ENCODE measurements around the gene PTAR1.
A peak's percentile ranks its signal among the peaks of the same experiment; 100 is the strongest.

PTAR1 gene

DNA sequence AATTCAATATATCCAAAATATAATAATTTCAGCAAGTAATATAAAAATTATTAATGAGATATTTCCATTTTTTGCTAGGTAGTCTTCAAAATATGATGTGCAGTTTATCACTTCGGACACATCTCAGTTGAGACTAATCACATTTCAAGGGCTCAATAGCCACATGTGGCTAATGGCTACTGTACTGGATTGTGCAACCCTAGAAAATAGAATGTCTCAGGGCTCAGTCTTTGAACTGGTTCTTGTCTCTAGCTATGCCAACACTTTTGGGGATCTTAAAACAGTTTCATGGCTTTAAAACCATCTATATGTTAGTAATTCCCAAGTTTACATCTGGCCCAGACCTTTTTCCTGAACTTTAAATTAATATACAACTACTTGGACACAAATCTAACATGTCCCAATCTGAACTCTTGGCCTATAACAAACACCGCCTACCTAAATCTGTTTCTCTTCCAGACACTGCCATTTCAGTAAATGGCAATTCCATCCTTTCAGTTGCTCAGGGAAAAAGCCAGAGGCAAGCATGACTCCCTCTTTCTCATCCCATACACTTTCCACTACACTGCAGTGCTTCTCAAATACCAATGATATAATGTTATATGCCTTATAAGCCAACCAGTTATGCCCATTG, 18.8 kb downstream of the PTAR1 start:
- Histone ChIP-seq H3K36me3 (ENCODE audit: control insufficient read depth, insufficient read depth, low read length) (no peaks in the 10 kb centered on the region), H3K79me1 (ENCODE audit: low read length) (peaks cover 9% of the 10 kb centered on the region), H2BK5ac (ENCODE audit: low read length) (no peak overlapping the region), H3K9ac (ENCODE audit: low read length) (no peak overlapping the region), H3K4me3 (ENCODE audit: low read length) (no peak overlapping the region), H3K4me1 (ENCODE audit: control insufficient read depth, low read depth, low read length) (peaks cover 2% of the 10 kb centered on the region), H3K79me2 (ENCODE audit: control insufficient read depth, insufficient read depth, low read length) (peaks cover 7% of the 10 kb centered on the region), H3K56ac (ENCODE audit: low read length) (no peak overlapping the region), H3K27me3 (ENCODE audit: insufficient read depth, low read length, poor library complexity) (no peaks in the 10 kb centered on the region), H3K23ac (ENCODE audit: low read length) (no peak overlapping the region), H3K27ac (ENCODE audit: low read depth, low read length) (no peak overlapping the region), H3K4ac (ENCODE audit: low read depth, low read length) (no peak overlapping the region), H2BK15ac (replicated peaks; ENCODE audit: low read depth) (no peak overlapping the region), H4K8ac (ENCODE audit: low read depth, low read length) (no peak overlapping the region), H2BK120ac (ENCODE audit: low read depth, low read length) (no peak overlapping the region), H4K5ac (ENCODE audit: low read length) (no peak overlapping the region), H3K18ac (ENCODE audit: low read length) (no peak overlapping the region), H2AK5ac (ENCODE audit: low read length) (no peak overlapping the region), H3K4me2 (ENCODE audit: low read length) (no peak overlapping the region)
- no CpG with 5 or more reads among the region's 2 CpGs for WGBS (ENCODE audit: extremely low coverage, insufficient coverage, low lambda C conversion rate)
- DNase-seq = no peak

DNA sequence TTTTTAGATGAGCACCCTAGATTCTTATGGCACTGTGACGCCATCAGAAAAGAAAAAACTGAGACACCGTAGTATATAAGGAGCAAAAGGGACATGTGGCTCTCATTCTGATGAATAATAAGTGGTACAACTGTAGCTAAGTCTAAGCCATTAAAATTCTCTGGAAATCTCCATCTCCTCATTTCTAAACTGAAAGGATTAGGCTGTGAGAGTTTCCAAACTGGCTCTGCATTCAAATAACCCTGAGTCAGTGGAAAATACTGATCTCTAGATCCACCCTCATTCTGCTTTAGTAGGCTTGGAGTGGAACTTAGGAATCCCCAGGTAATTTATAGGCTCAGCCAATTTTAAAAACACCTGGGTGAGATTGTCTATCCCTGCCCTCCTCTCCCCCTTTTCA, 28.5 kb downstream of the PTAR1 start:
- no peaks in the 10 kb centered on the region for H3K79me1 ChIP-seq (ENCODE audit: low read length)
- H2AK5ac ChIP-seq (ENCODE audit: low read length) = no peak overlapping the region

DNA sequence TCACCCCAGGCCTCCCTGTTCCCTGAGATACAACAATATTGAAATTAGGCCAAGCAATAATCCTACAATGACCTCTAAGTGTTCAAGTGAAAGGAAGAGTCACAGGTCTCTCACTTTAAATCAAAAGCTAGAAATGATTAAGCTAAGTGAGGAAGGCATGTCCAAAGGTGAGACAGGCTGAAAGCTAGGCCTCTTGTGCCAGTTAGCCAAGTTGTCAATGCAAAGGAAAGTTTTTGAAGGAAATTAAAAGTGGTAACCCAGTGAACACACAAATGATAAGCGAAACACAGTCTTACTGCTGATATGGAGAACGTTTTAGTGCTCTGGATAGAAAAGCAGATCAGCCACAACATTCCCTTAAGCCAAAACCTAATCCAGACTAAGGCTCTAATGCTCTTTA, 39.8 kb downstream of the PTAR1 start:
- peaks cover 1% of the 10 kb centered on the region for H3K36me3 ChIP-seq (ENCODE audit: control insufficient read depth, insufficient read depth, low read length)
- H3K4me3 ChIP-seq (ENCODE audit: low read length) = no peak overlapping the region
- H3K23ac ChIP-seq (ENCODE audit: low read length) = no peak overlapping the region
- no peaks in the 10 kb centered on the region for H3K27me3 ChIP-seq (ENCODE audit: insufficient read depth, low read length, poor library complexity)
- H3K27ac ChIP-seq (ENCODE audit: low read depth, low read length) = no peak overlapping the region
- no peaks in the 10 kb centered on the region for H3K79me2 ChIP-seq (ENCODE audit: control insufficient read depth, insufficient read depth, low read length)
- H3K18ac ChIP-seq (ENCODE audit: low read length) = no peak overlapping the region
- H2BK120ac ChIP-seq (ENCODE audit: low read depth, low read length) = no peak overlapping the region
- WGBS (ENCODE audit: extremely low coverage, insufficient coverage, low lambda C conversion rate) = no CpG with 5 or more reads among the region's 2 CpGs
- no peak overlapping the region for H3K9ac ChIP-seq (ENCODE audit: low read length)
- no peak overlapping the region for H2BK5ac ChIP-seq (ENCODE audit: low read length)
- H2AK5ac ChIP-seq (ENCODE audit: low read length) = no peak overlapping the region
- no peak overlapping the region for H4K5ac ChIP-seq (ENCODE audit: low read length)
- peaks cover 1% of the 10 kb centered on the region for H3K79me1 ChIP-seq (ENCODE audit: low read length)
- H2BK15ac ChIP-seq (replicated peaks; ENCODE audit: low read depth) = no peak overlapping the region
- DNase-seq = no peak
- no peak overlapping the region for H3K4ac ChIP-seq (ENCODE audit: low read depth, low read length)
- H4K8ac ChIP-seq (ENCODE audit: low read depth, low read length) = no peak overlapping the region
- H3K56ac ChIP-seq (ENCODE audit: low read length) = no peak overlapping the region
- H3K4me1 ChIP-seq (ENCODE audit: control insufficient read depth, low read depth, low read length) = no peaks in the 10 kb centered on the region
- H3K4me2 ChIP-seq (ENCODE audit: low read length) = no peak overlapping the region

More for the DNA sequence above, 28.5 kb downstream of the PTAR1 start:
- peaks cover 2% of the 10 kb centered on the region for H3K36me3 ChIP-seq (ENCODE audit: control insufficient read depth, insufficient read depth, low read length)
- no peak overlapping the region for H2BK120ac ChIP-seq (ENCODE audit: low read depth, low read length)
- DNase-seq = no peak
- H4K8ac ChIP-seq (ENCODE audit: low read depth, low read length) = no peak overlapping the region
- H3K27ac ChIP-seq (ENCODE audit: low read depth, low read length) = no peak overlapping the region
- H3K4me1 ChIP-seq (ENCODE audit: control insufficient read depth, low read depth, low read length) = no peaks in the 10 kb centered on the region
- no CpG with 5 or more reads among the region's 2 CpGs for WGBS (ENCODE audit: extremely low coverage, insufficient coverage, low lambda C conversion rate)
- H3K23ac ChIP-seq (ENCODE audit: low read length) = no peak overlapping the region
- no peak overlapping the region for H3K9ac ChIP-seq (ENCODE audit: low read length)
- H3K4me3 ChIP-seq (ENCODE audit: low read length) = no peak overlapping the region
- H3K4ac ChIP-seq (ENCODE audit: low read depth, low read length) = no peak overlapping the region
- no peak overlapping the region for H2BK15ac ChIP-seq (replicated peaks; ENCODE audit: low read depth)
- H3K18ac ChIP-seq (ENCODE audit: low read length) = no peak overlapping the region
- H4K5ac ChIP-seq (ENCODE audit: low read length) = no peak overlapping the region
- no peaks in the 10 kb centered on the region for H3K27me3 ChIP-seq (ENCODE audit: insufficient read depth, low read length, poor library complexity)
- no peak overlapping the region for H3K4me2 ChIP-seq (ENCODE audit: low read length)
- no peak overlapping the region for H2BK5ac ChIP-seq (ENCODE audit: low read length)
- no peak overlapping the region for H3K56ac ChIP-seq (ENCODE audit: low read length)
- H3K79me2 ChIP-seq (ENCODE audit: control insufficient read depth, insufficient read depth, low read length) = no peaks in the 10 kb centered on the region

DNA sequence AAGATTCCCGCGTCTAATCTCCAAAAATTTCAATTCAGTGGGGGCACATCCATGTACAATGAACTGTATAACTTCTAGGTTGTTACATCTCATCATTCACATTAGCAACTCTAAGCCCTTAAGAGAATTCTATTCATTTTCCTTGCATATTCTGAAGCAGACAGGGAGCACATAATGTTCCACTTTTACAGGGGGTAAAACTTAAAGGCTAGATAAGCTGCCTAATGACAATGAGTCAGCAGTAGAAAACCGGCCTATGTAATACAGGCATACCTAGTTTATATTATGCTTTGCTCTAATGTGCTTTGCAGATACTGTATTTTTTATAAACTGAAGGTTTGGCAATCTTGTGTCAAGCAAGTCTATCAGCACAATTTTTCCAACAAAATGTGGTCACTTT, 40.4 kb downstream of the PTAR1 start:
- Histone ChIP-seq H2BK15ac (replicated peaks; ENCODE audit: low read depth) (no peak overlapping the region), H3K9ac (ENCODE audit: low read length) (no peak overlapping the region), H3K4me1 (ENCODE audit: control insufficient read depth, low read depth, low read length) (no peaks in the 10 kb centered on the region), H2BK5ac (ENCODE audit: low read length) (no peak overlapping the region), H3K4me2 (ENCODE audit: low read length) (no peak overlapping the region), H3K56ac (ENCODE audit: low read length) (no peak overlapping the region), H3K4ac (ENCODE audit: low read depth, low read length) (no peak overlapping the region), H3K4me3 (ENCODE audit: low read length) (no peak overlapping the region), H3K79me1 (ENCODE audit: low read length) (peaks cover 1% of the 10 kb centered on the region), H3K27ac (ENCODE audit: low read depth, low read length) (no peak overlapping the region), H3K36me3 (ENCODE audit: control insufficient read depth, insufficient read depth, low read length) (peaks cover 1% of the 10 kb centered on the region), H3K23ac (ENCODE audit: low read length) (no peak overlapping the region), H4K8ac (ENCODE audit: low read depth, low read length) (no peak overlapping the region), H3K18ac (ENCODE audit: low read length) (no peak overlapping the region), H4K5ac (ENCODE audit: low read length) (no peak overlapping the region), H2BK120ac (ENCODE audit: low read depth, low read length) (no peak overlapping the region), H2AK5ac (ENCODE audit: low read length) (no peak overlapping the region), H3K79me2 (ENCODE audit: control insufficient read depth, insufficient read depth, low read length) (no peaks in the 10 kb centered on the region), H3K27me3 (ENCODE audit: insufficient read depth, low read length, poor library complexity) (no peaks in the 10 kb centered on the region)
- no CpG with 5 or more reads among the region's 3 CpGs for WGBS (ENCODE audit: extremely low coverage, insufficient coverage, low lambda C conversion rate)
- no peak for DNase-seq

DNA sequence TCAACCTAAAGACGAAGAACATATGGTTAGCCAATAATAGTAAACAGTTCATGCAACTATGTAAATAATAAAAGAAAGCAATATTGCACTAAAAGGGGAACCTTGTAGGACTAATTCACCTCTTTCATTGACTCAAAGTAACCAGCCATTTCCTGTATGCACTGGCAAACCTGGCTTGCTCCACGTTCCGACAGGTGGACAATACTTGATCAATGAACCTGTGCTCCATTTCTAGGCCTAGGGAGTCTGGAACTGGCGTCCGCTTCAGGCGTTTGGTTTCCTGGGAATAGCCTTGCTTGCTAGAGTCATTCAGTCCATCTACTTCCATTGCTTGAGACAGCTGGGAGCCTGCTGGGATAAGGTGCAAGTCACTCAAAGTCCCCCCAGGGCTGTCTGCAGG, 41.6 kb downstream of the PTAR1 start:
- H3K9ac ChIP-seq (ENCODE audit: low read length) = no peak overlapping the region
- no peaks in the 10 kb centered on the region for H3K79me2 ChIP-seq (ENCODE audit: control insufficient read depth, insufficient read depth, low read length)
- no peaks in the 10 kb centered on the region for H3K27me3 ChIP-seq (ENCODE audit: insufficient read depth, low read length, poor library complexity)
- no peak overlapping the region for H2BK120ac ChIP-seq (ENCODE audit: low read depth, low read length)
- H2BK5ac ChIP-seq (ENCODE audit: low read length) = no peak overlapping the region
- H3K36me3 ChIP-seq (ENCODE audit: control insufficient read depth, insufficient read depth, low read length) = peaks cover 1% of the 10 kb centered on the region
- no peak overlapping the region for H2AK5ac ChIP-seq (ENCODE audit: low read length)
- H3K4me3 ChIP-seq (ENCODE audit: low read length) = no peak overlapping the region
- no peak overlapping the region for H3K4me2 ChIP-seq (ENCODE audit: low read length)
- H3K79me1 ChIP-seq (ENCODE audit: low read length) = peaks cover 1% of the 10 kb centered on the region
- no peak overlapping the region for H3K27ac ChIP-seq (ENCODE audit: low read depth, low read length)
- no peak overlapping the region for H4K8ac ChIP-seq (ENCODE audit: low read depth, low read length)
- H2BK15ac ChIP-seq (replicated peaks; ENCODE audit: low read depth) = no peak overlapping the region
- no peak overlapping the region for H3K56ac ChIP-seq (ENCODE audit: low read length)
- DNase-seq = peak; percentile 2
- no peak overlapping the region for H4K5ac ChIP-seq (ENCODE audit: low read length)
- WGBS (ENCODE audit: extremely low coverage, insufficient coverage, low lambda C conversion rate) = no CpG with 5 or more reads among the region's 6 CpGs
- no peak overlapping the region for H3K18ac ChIP-seq (ENCODE audit: low read length)
- H3K4ac ChIP-seq (ENCODE audit: low read depth, low read length) = no peak overlapping the region
- H3K4me1 ChIP-seq (ENCODE audit: control insufficient read depth, low read depth, low read length) = no peaks in the 10 kb centered on the region
- no peak overlapping the region for H3K23ac ChIP-seq (ENCODE audit: low read length)

DNA sequence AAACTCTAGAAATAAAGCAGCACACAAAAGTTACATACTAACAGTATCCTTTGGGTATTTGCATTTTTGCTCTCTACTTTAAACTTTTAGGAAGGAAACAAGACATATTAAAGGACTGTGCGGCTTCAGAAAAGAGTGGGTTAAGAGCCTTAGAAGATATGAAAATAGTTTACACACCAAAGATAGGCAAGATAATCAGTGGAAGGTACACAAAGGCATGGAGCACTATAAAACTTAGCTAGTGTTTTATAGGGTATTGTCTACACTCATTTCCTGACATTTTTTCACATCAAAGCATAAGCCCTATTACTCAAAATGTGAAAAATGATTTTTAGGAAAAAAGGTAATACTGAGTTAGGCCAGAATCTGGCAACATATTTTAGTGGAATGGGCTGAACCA, 44.0 kb downstream of the PTAR1 start:
- Histone ChIP-seq H3K23ac (ENCODE audit: low read length) (no peak overlapping the region), H3K56ac (ENCODE audit: low read length) (no peak overlapping the region), H3K79me2 (ENCODE audit: control insufficient read depth, insufficient read depth, low read length) (no peaks in the 10 kb centered on the region), H3K4me1 (ENCODE audit: control insufficient read depth, low read depth, low read length) (no peaks in the 10 kb centered on the region), H4K8ac (ENCODE audit: low read depth, low read length) (no peak overlapping the region), H2BK15ac (replicated peaks; ENCODE audit: low read depth) (no peak overlapping the region), H3K4me3 (ENCODE audit: low read length) (no peak overlapping the region), H2BK5ac (ENCODE audit: low read length) (no peak overlapping the region), H3K27me3 (ENCODE audit: insufficient read depth, low read length, poor library complexity) (no peaks in the 10 kb centered on the region), H2BK120ac (ENCODE audit: low read depth, low read length) (no peak overlapping the region), H3K18ac (ENCODE audit: low read length) (no peak overlapping the region), H3K27ac (ENCODE audit: low read depth, low read length) (no peak overlapping the region), H3K79me1 (ENCODE audit: low read length) (peaks cover 1% of the 10 kb centered on the region), H2AK5ac (ENCODE audit: low read length) (no peak overlapping the region), H3K4ac (ENCODE audit: low read depth, low read length) (no peak overlapping the region), H3K36me3 (ENCODE audit: control insufficient read depth, insufficient read depth, low read length) (no peaks in the 10 kb centered on the region), H3K9ac (ENCODE audit: low read length) (no peak overlapping the region), H4K5ac (ENCODE audit: low read length) (no peak overlapping the region), H3K4me2 (ENCODE audit: low read length) (no peak overlapping the region)
- no peak for DNase-seq
- no CpG with 5 or more reads among the region's 1 CpG for WGBS (ENCODE audit: extremely low coverage, insufficient coverage, low lambda C conversion rate)

All from mesendoderm (in vitro differentiated cells).